ENCODE results near the gene CERKL. TPM values are rescaled to one million over a fixed set of nuclear protein-coding genes. Genes with fewer than 3 reads are reported as not detected.

Gene CERKL
- total and polyA plus RNA-seq, 2 experiments from 2014 or later: 0.32 to 0.69 TPM

- no peak for TF ChIP-seq REST (IDR thresholded peaks at IDR 0.05; ENCODE audit: unreplicated experiment)
Measured at GRCh38 chr2:181586569-181587081, 70.3 kb downstream of the CERKL start (continued).

DNA sequence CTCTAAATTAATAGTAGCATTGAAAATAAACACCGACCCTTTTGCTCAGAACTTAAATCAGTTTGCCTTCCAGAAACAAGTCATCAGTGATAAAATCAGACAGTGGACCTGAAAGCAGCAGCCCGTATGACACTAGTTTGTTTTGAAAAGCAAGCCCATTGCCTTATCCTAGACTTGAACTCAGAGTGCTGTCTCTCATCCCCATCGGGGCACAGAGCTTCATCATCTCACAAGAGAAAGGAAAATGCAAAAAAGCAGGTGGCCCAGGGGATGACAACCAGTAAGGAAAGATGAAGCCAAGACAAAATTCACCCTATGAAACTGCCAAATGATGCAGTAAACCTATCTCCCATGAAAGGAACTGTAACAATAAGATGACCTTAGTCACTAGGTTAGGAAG is 71.2 kb downstream of the CERKL start:
- no peaks in the 10 kb centered on the region for H3K9me2 ChIP-seq (ENCODE audit: insufficient read depth)
- no peak overlapping the region for H3K4me3 ChIP-seq
- Mint-ChIP-seq H3K4me3 (no peak overlapping the region), H3K27ac (no peak overlapping the region), H3K36me3 (ENCODE audit: low read depth) (no peaks in the 10 kb centered on the region), H3K27me3 (ENCODE audit: insufficient read depth, low read depth, poor library complexity) (no peaks in the 10 kb centered on the region), H3K4me1 (peaks cover 19% of the 10 kb centered on the region), H3K9me3 (no peaks in the 10 kb centered on the region)
- TF ChIP-seq ETS1 (IDR thresholded peaks at IDR 0.05) (no peak), NANOG (IDR thresholded peaks at IDR 0.05; ENCODE audit: borderline replicate concordance) (no peak), REST (IDR thresholded peaks at IDR 0.05; ENCODE audit: unreplicated experiment) (no peak), ZNF462 (CRISPR knock-in tag; IDR thresholded peaks at IDR 0.05) (no peak), CTCF (conservative IDR thresholded peaks at IDR 0.05; ENCODE audit: low read depth in 2 of 2) (no peak), CREB1 (CRISPR knock-in tag; IDR thresholded peaks at IDR 0.05; ENCODE audit: low read depth) (no peak), JUNB (IDR thresholded peaks at IDR 0.05; ENCODE audit: unreplicated experiment) (no peak)
- peaks cover 16% of the 10 kb centered on the region for H3K4me1 ChIP-seq (ENCODE audit: insufficient read depth)
- no peak overlapping the region for H3K4me2 ChIP-seq
- H2AFZ ChIP-seq: no peak overlapping the region
- ATAC-seq (no peak), DNase-seq (ENCODE audit: low spot score) (no peak)
- H3K27ac ChIP-seq (ENCODE audit: low read depth): no peak overlapping the region
- no peaks in the 10 kb centered on the region for H3F3A ChIP-seq (replicated peaks; ENCODE audit: low read depth)
- H3K79me2 ChIP-seq (replicated peaks; ENCODE audit: insufficient read depth): no peaks in the 10 kb centered on the region
- no peaks in the 10 kb centered on the region for H3K36me3 ChIP-seq (ENCODE audit: insufficient read depth)
- H3K27me3 ChIP-seq (ENCODE audit: insufficient read depth): no peaks in the 10 kb centered on the region
- H4K20me1 ChIP-seq (replicated peaks; ENCODE audit: insufficient read depth): no peaks in the 10 kb centered on the region

Measured in GM23338 (cell line).